Measurements from ENCODE around the gene PPP3CA. TPM values are rescaled to one million over a fixed set of nuclear protein-coding genes. Genes with fewer than 3 reads are reported as not detected.

Gene PPP3CA
- total and polyA plus RNA-seq, 2 of the 8 experiments (the other 6 are each of a cell fraction or from before 2014, with no cell fraction given): 7.9 to 35.0 TPM

DNA sequence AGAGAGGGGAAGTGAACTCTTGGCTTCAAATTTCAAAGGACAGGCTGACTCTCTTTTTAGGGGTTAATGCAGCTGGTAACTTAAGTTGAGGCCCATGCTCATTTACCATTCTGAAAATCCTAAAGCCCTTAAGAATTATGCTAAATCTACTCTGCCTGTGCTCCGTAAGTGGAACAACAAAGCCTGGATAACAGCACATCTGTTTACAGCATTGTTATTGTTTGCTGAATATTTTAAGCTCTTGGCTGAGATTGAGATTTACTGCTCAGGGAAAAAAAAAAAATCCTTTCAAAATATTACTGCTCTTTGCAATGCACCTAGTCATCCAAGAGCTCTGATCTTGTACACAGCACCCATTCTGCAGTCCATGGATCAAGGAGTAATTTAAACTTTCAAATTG lies 17.7 kb downstream of the PPP3CA start:
- FAIRE-seq: no peak
- Histone ChIP-seq H3K18ac (ENCODE audit: extremely low read depth, low read length) (no peak overlapping the region), H3K56ac (replicated peaks; ENCODE audit: insufficient read length, low read depth, low read length) (no peak overlapping the region), H4K5ac (ENCODE audit: insufficient read length, low read depth, low read length) (no peak overlapping the region), H3K36me3 (ENCODE audit: control insufficient read depth in 2 of 4, insufficient read depth in 4 of 4, low read length in 3 of 4) (no peaks in the 10 kb centered on the region), H3K4me1 (replicated peaks in 1 of 4; ENCODE audit: control insufficient read depth in 3 of 4, insufficient read depth in 4 of 4, low read length in 3 of 4) (peaks cover 0 to 24% (median 6%) of the 10 kb centered on the region in 4 experiments), H2BK20ac (ENCODE audit: low read length) (no peak overlapping the region), H2BK12ac (ENCODE audit: low read depth, low read length) (no peak overlapping the region), H4K91ac (replicated peaks; ENCODE audit: insufficient read length, low read length) (no peak overlapping the region), H3K79me2 (ENCODE audit: control insufficient read depth in 1 of 2, insufficient read depth in 2 of 2, low read length in 2 of 2) (peaks cover 0 to 82% of the 10 kb centered on the region in 2 experiments; a peak in 2 of 4 replicates), H3K9ac (replicated peaks in 1 of 4; ENCODE audit: extremely low read depth in 1 of 4, low read depth in 3 of 4, low read length in 3 of 4) (no peak overlapping the region), H3K14ac (ENCODE audit: insufficient read length) (no peak overlapping the region), H3K4me2 (ENCODE audit: insufficient read depth in 1 of 2, low read depth in 2 of 2, low read length in 2 of 2) (no peak overlapping the region), H3K27ac (ENCODE audit: low read depth, low read length) (no peak overlapping the region), H3K4ac (replicated peaks; ENCODE audit: insufficient read length, low read depth, low read length) (no peak overlapping the region), H3K27me3 (replicated peaks in 1 of 4; ENCODE audit: control insufficient read depth in 3 of 4, extremely low read depth in 1 of 4, insufficient read depth in 3 of 4, low read length in 3 of 4) (no peaks in the 10 kb centered on the region), H3K23ac (ENCODE audit: insufficient read length) (no peak overlapping the region), H4K20me1 (replicated peaks in 1 of 2; ENCODE audit: control insufficient read depth in 1 of 2, insufficient read depth in 2 of 2, low read length in 2 of 2) (peaks cover 0 to 1% of the 10 kb centered on the region in 2 experiments), H2AFZ (ENCODE audit: low read length) (no peak overlapping the region), H3K23me2 (ENCODE audit: low read depth, low read length) (no peaks in the 10 kb centered on the region), H2BK120ac (replicated peaks; ENCODE audit: low read depth, low read length) (no peak overlapping the region), H4K8ac (ENCODE audit: extremely low read depth, insufficient read depth, low read length) (no peak overlapping the region), H3K79me1 (ENCODE audit: low read depth, low read length) (no peaks in the 10 kb centered on the region; the same call in 1 of the 2 replicates), H2BK15ac (ENCODE audit: low read length) (no peak overlapping the region), H3K9me3 (ENCODE audit: insufficient read depth in 2 of 2, low read depth in 1 of 2, low read length in 1 of 2) (no peaks in the 10 kb centered on the region), H3K4me3 (ENCODE audit: extremely low read depth in 1 of 4, insufficient read depth in 2 of 4, low read depth in 3 of 4, low read length in 4 of 4) (no peak overlapping the region), H2AK5ac (ENCODE audit: low read depth, low read length) (no peak overlapping the region), H2BK5ac (ENCODE audit: low read depth, low read length) (no peak overlapping the region)
- ChIA-PET POLR2A (ENCODE audit: partially characterized antibody) (interaction anchor here (1.1 kb wide), 2 partner anchors 9 to 18 kb away, joined by 4 to 5 read pairs; partner anchors contain the start of gene PPP3CA), CTCF (ENCODE audit: partially characterized antibody) (interaction anchor here (0.6 to 1.3 kb wide), 5 partner anchors 28 to 890 kb away, joined by 3 to 5 read pairs (median 3); no protein-coding TSS in a partner anchor)
- no peak for DNase-seq (ENCODE audit: low read depth in 1 of 2, low spot score in 2 of 2)
- WGBS, 2 experiments (ENCODE audit: extremely low coverage in 1 of 2, insufficient coverage in 1 of 2, insufficient read length in 1 of 2, insufficient replicate concordance in 2 of 2, low coverage in 1 of 2, low lambda C conversion rate in 2 of 2, missing lambda C conversion rate in 1 of 2): 70% methylated on average over 1 of the region's 1 CpG; no CpG with 5 or more reads in 1 of the 2 experiments
- TF ChIP-seq GTF2F1 (IDR thresholded peaks at IDR 0.05; ENCODE audit: borderline replicate concordance, low read depth, low read length): no peak

Data from H1 (cell line).